ENCODE results near the gene UBE2J2. TPM values are rescaled to one million over a fixed set of nuclear protein-coding genes. Genes with fewer than 3 reads are reported as not detected.
A peak's percentile ranks its signal among the peaks of the same experiment; 100 is the strongest.

UBE2J2 gene
- total RNA-seq, 1 donor from 2014 or later, result 56.7 TPM

DNA sequence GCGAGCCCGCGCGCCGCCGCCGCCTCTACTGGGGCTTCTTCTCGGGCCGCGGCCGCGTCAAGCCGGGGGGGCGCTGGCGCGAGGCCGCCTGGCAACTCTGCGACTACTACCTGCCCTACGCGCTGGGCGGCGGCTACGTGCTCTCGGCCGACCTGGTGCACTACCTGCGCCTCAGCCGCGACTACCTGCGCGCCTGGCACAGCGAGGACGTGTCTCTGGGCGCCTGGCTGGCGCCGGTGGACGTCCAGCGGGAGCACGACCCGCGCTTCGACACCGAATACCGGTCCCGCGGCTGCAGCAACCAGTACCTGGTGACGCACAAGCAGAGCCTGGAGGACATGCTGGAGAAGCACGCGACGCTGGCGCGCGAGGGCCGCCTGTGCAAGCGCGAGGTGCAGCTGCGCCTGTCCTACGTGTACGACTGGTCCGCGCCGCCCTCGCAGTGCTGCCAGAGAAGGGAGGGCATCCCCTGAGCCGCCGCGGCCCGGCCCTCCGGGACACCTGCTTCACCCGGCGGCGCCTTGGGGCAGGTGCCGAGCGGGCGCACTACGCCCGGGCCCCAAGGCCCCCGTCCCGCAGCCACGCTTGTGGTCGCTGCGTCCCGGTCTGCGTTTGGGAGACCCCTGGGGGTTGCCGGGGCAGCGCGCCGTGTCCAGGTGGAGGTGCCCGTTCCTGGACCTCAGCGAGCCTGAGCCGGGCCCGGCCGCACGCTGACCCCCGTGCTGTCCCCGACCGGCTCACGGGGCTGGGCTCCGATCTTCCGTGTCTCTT lies 40.7 kb downstream of the UBE2J2 start:
- intact Hi-C loops (cut with DNase I), result loop anchor here (10.0 kb wide), 1 partner anchor 108 kb away; no protein-coding TSS in a partner anchor
- Histone ChIP-seq H3K27me3 (peaks cover 2% of the 10 kb centered on the region), H3K36me3 (peaks cover 0 to 10% of the 10 kb centered on the region in 2 donors), H3K9me3 (no peaks in the 10 kb centered on the region), H3K27ac (no peak overlapping the region), H3K4me3 (peak overlapping the region; percentile 34 to 63), H3K4me1 (peaks cover 55% of the 10 kb centered on the region)
- DNase-seq (ENCODE audit: extremely low spot score in 2 of 2), result no peak
- TF ChIP-seq POLR2AphosphoS5 (IDR thresholded peaks at IDR 0.05; ENCODE audit: insufficient read depth in 1 of 2, low read depth in 1 of 2), result no peak
- no peak for TF ChIP-seq POLR2A (IDR thresholded peaks at IDR 0.05)
- TF ChIP-seq, protein P1, sequence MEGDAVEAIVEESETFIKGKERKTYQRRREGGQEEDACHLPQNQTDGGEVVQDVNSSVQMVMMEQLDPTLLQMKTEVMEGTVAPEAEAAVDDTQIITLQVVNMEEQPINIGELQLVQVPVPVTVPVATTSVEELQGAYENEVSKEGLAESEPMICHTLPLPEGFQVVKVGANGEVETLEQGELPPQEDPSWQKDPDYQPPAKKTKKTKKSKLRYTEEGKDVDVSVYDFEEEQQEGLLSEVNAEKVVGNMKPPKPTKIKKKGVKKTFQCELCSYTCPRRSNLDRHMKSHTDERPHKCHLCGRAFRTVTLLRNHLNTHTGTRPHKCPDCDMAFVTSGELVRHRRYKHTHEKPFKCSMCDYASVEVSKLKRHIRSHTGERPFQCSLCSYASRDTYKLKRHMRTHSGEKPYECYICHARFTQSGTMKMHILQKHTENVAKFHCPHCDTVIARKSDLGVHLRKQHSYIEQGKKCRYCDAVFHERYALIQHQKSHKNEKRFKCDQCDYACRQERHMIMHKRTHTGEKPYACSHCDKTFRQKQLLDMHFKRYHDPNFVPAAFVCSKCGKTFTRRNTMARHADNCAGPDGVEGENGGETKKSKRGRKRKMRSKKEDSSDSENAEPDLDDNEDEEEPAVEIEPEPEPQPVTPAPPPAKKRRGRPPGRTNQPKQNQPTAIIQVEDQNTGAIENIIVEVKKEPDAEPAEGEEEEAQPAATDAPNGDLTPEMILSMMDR (IDR thresholded peaks at IDR 0.05), result no peak

DNA sequence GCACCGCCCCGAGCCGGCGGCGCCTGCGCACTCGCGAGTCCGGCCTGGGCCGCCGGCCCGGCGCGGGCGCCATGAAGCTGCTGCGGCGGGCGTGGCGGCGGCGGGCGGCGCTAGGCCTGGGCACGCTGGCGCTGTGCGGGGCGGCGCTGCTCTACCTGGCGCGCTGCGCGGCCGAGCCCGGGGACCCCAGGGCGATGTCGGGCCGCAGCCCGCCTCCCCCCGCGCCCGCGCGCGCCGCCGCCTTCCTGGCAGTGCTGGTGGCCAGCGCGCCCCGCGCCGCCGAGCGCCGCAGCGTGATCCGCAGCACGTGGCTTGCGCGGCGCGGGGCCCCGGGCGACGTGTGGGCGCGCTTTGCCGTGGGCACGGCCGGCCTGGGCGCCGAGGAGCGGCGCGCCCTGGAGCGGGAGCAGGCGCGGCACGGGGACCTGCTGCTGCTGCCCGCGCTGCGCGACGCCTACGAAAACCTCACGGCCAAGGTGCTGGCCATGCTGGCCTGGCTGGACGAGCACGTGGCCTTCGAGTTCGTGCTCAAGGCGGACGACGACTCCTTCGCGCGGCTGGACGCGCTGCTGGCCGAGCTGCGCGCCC lies 41.4 kb downstream of the UBE2J2 start, which contains the start of gene B3GALT6:
Gene B3GALT6, plus strand, starts transcription at position 30 of the 588 bp plus-strand sequence. Its CDS starts 42 bp downstream, at position 72.
- Histone ChIP-seq H3K36me3 (peaks cover 0 to 16% of the 10 kb centered on the region in 2 donors), H3K4me1 (peaks cover 49% of the 10 kb centered on the region), H3K9me3 (no peaks in the 10 kb centered on the region), H3K4me3 (peak within 1 kb of the TSS; percentile 80 to 94), H3K27ac (peak within 1 kb of the TSS; percentile 86), H3K27me3 (no peaks in the 10 kb centered on the region)
- TF ChIP-seq POLR2A (IDR thresholded peaks at IDR 0.05) (peak in 1 of 2 donors; percentile 12), POLR2AphosphoS5 (IDR thresholded peaks at IDR 0.05; ENCODE audit: insufficient read depth in 1 of 2, low read depth in 1 of 2) (no peak)
- TF ChIP-seq, protein P1 (IDR thresholded peaks at IDR 0.05), result no peak
- DNase-seq (ENCODE audit: extremely low spot score in 2 of 2), result no peak
- intact Hi-C loops (cut with DNase I), result loop anchor here (10.0 kb wide), 1 partner anchor 108 kb away; no protein-coding TSS in a partner anchor

DNA sequence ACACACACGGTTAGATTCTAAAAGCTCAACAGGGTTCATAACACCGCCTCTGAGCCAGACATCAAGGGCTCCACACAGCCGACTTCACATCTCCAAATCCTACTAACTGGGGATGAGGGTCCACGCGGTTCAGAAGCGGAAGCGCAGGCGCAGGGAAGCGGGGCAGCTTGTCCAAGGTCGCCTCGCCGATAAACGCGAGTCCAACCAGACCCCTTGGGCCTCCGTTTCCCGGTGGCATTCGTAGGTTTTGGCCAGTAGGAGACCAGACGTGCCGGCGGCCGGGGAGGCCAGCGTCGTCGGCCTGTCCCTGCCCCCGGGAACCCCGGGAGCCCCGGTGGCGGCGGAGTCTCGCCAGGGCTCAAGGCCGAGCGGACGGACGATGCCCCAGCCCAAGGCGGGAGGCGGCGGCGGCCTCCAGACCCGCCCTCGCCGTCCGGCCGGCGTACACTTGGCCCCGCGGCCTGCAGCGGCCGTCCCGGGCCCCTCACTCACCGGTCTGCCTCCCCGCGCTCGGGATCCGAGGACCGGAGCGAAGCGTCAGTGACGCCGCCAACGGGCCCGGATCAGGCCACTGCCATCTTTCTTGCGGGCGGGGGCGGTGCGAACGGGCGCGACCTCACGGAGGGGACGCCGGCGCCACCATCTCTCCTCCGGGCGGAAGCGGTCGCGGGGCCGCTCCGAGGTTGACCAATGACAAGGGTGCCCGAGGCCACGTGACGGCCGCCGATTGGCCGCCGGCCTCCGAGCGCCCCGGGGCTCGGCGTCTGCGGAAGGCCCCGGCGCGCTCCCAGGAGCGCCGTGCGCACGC lies 42.0 kb downstream of the UBE2J2 start, which contains the start of gene SDF4:
Gene SDF4, minus strand, starts transcription at position 602 of the 808 bp plus-strand sequence. CDS start 3,229 bp downstream, outside the sequence.
- intact Hi-C loops (cut with DNase I), result loop anchor here (10.0 kb wide), 1 partner anchor 107 kb away; no protein-coding TSS in a partner anchor
- H3K4me1 ChIP-seq, result peaks cover 43% of the 10 kb centered on the region
- H3K36me3 ChIP-seq, result peaks cover 0 to 23% of the 10 kb centered on the region in 2 donors
- no peaks in the 10 kb centered on the region for H3K27me3 ChIP-seq
- TF ChIP-seq POLR2A (IDR thresholded peaks at IDR 0.05) (no peak), POLR2AphosphoS5 (IDR thresholded peaks at IDR 0.05; ENCODE audit: insufficient read depth in 1 of 2, low read depth in 1 of 2) (peak in 1 of 2 donors; percentile 56)
- peak within 1 kb of the TSS; percentile 86 for H3K27ac ChIP-seq
- DNase-seq (ENCODE audit: extremely low spot score in 2 of 2), result peak in 1 of 2 donors; percentile 93
- H3K4me3 ChIP-seq, result peak within 1 kb of the TSS; percentile 80 to 94
- H3K9me3 ChIP-seq, result no peaks in the 10 kb centered on the region

DNA sequence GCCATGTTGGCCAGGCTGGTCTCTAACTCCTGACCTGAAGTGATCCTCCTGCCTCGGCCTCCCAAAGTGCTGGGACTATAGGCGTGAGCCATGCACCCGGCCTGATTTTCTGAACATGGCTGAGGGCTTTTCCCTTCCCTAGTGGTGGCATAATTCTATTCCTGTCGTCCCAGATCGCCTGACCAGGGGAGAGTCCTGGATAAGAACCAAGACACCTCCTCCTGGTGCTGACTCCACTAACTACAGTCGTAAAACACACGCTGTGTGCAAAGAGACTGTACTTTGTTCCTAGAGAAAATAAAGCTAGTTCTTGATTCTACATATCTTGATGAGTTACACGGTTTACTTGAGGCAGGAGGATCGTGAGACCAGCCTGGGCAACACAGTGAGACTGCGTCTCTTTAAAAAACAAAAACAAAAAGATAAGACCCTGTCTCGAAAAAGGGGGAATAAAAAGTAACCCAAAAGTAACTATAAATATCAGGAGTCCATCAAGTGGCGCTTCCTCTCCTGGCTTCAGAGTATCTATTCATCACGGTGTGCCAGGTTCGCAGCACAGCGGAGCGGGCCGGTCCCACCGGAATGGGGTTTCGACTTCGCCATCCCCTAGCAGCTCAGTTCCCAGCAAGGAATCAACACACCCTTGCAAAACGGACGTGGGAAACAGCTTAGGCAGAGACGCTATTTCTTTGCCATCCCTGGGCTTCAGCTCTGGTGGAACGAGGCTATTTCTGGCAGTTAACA lies 42.8 kb downstream of the UBE2J2 start:
- Histone ChIP-seq H3K9me3 (no peaks in the 10 kb centered on the region), H3K27ac (peak overlapping the region; percentile 86), H3K4me3 (peak overlapping the region; percentile 80 to 94), H3K36me3 (peaks cover 0 to 25% of the 10 kb centered on the region in 2 donors), H3K27me3 (no peaks in the 10 kb centered on the region), H3K4me1 (peaks cover 46% of the 10 kb centered on the region)
- intact Hi-C loops (cut with DNase I), result loop anchor here (10.0 kb wide), 1 partner anchor 106 kb away; no protein-coding TSS in a partner anchor
- no peak for DNase-seq (ENCODE audit: extremely low spot score in 2 of 2)
- TF ChIP-seq POLR2A (IDR thresholded peaks at IDR 0.05), result no peak
- TF ChIP-seq POLR2AphosphoS5 (IDR thresholded peaks at IDR 0.05; ENCODE audit: insufficient read depth in 1 of 2, low read depth in 1 of 2), result no peak
- TF ChIP-seq, protein P1 (IDR thresholded peaks at IDR 0.05), result no peak
